HTR-8/SVneo (cell line): Measurements from ENCODE around the gene FOCAD.

ENCODE experiments used
- DNase-seq: peaks from one replicate; pipeline ENCODE4 v3.0.0; 2011; ENCODE audit warnings: low spot score, mixed read lengths; ENCODE audit not compliant: insufficient read length
- FAIRE-seq: peaks from 2 replicates; lab custom pipeline; 2011; peaks lifted over from hg19 to GRCh38; lab: Jason Lieb, UNC

FOCAD gene

GRCh38 chr9:20784196-20784595 is 100.1 kb downstream of the FOCAD start:
- FAIRE-seq = no peak
- no peak for DNase-seq

GRCh38 chr9:20786807-20787206 is 102.7 kb downstream of the FOCAD start:
- DNase-seq = no peak
- no peak for FAIRE-seq

- DNase-seq (no peak), FAIRE-seq (no peak)
These were observed 104.7 kb downstream of the FOCAD start for GRCh38 chr9:20788526-20789451.

GRCh38 chr9:20790721-20791120 is 106.7 kb downstream of the FOCAD start:
- no peak for FAIRE-seq

GRCh38 chr9:20791682-20792081 is 107.6 kb downstream of the FOCAD start:
- FAIRE-seq (no peak), DNase-seq (no peak)

More at GRCh38 chr9:20790721-20791120, 106.7 kb downstream of the FOCAD start:
- DNase-seq = no peak

- no peak for DNase-seq
- FAIRE-seq = no peak
These were observed 120.6 kb downstream of the FOCAD start for GRCh38 chr9:20804489-20805250.

- DNase-seq (no peak), FAIRE-seq (no peak)
These were observed 121.7 kb downstream of the FOCAD start for GRCh38 chr9:20805766-20806165.

GRCh38 chr9:20808002-20808401 is 123.9 kb downstream of the FOCAD start:
- no peak for FAIRE-seq

GRCh38 chr9:20811872-20812271 is 127.8 kb downstream of the FOCAD start:
- no peak for FAIRE-seq
- no peak for DNase-seq

More at GRCh38 chr9:20808002-20808401, 123.9 kb downstream of the FOCAD start:
- DNase-seq = no peak

GRCh38 chr9:20815923-20816703 is 132.1 kb downstream of the FOCAD start:
- FAIRE-seq = no peak

GRCh38 chr9:20823051-20823450 is 139.0 kb downstream of the FOCAD start:
- DNase-seq = no peak
- no peak for FAIRE-seq

More at GRCh38 chr9:20815923-20816703, 132.1 kb downstream of the FOCAD start:
- no peak for DNase-seq

GRCh38 chr9:20831028-20831427 is 147.0 kb downstream of the FOCAD start:
- no peak for DNase-seq
- FAIRE-seq = no peak

- FAIRE-seq = no peak
- DNase-seq = no peak
These were observed 148.7 kb downstream of the FOCAD start for GRCh38 chr9:20832775-20833174.

- no peak for FAIRE-seq
- DNase-seq = no peak
These were observed 151.6 kb downstream of the FOCAD start for GRCh38 chr9:20835377-20836286.

- FAIRE-seq (no peak), DNase-seq (no peak)
These were observed 153.1 kb downstream of the FOCAD start for GRCh38 chr9:20837166-20837565.

- FAIRE-seq (no peak), DNase-seq (no peak)
These were observed 154.2 kb downstream of the FOCAD start for GRCh38 chr9:20838218-20838617.

GRCh38 chr9:20844916-20845315 is 160.9 kb downstream of the FOCAD start:
- FAIRE-seq = no peak
- DNase-seq = no peak

GRCh38 chr9:20848490-20848889 is 164.4 kb downstream of the FOCAD start:
- FAIRE-seq (no peak), DNase-seq (no peak)

- FAIRE-seq (no peak), DNase-seq (no peak)
These were observed 169.8 kb downstream of the FOCAD start for GRCh38 chr9:20853866-20854265.
